RPMI7951 (cell line): ENCODE results near the gene ADAMTS7. TPM values are rescaled to one million over a fixed set of nuclear protein-coding genes. Genes with fewer than 3 reads are reported as not detected.
"Not testable (repeated sequence)": the region's sequence is repeated elsewhere in the genome, so short reads cannot be mapped to it uniquely, and the experiment has no call there.

ENCODE experiments used
- DNase-seq: peaks from one replicate; pipeline ENCODE4 v3.0.0-alpha.2; 2012; ENCODE audit warnings: low read depth
- total RNA-seq: library from RNA; depleted of rRNA; stranded (reverse); fragments of >200 nt; shearing (Covaris generic); gene quantifications from 2 replicates; pipeline ENCODE4 v1.2.3, GENCODE V29; 2014

The ADAMTS7 gene
- total RNA-seq, 1 experiment from 2014 or later, result 6.8 TPM

GRCh38 chr15:78765154-78765860, 46.0 kb downstream of the ADAMTS7 start:
- DNase-seq, result not testable (repeated sequence)

GRCh38 chr15:78764340-78765153, 46.7 kb downstream of the ADAMTS7 start:
- not testable (repeated sequence) for DNase-seq

- no peak for DNase-seq
Measured at GRCh38 chr15:78763796-78764241, 47.4 kb downstream of the ADAMTS7 start.

- DNase-seq, result no peak
Measured at GRCh38 chr15:78762985-78763795, 48.1 kb downstream of the ADAMTS7 start.

- DNase-seq, result not testable (repeated sequence)
Measured at GRCh38 chr15:78762386-78762961, 48.8 kb downstream of the ADAMTS7 start.

GRCh38 chr15:78761891-78762385, 49.3 kb downstream of the ADAMTS7 start:
- DNase-seq, result no peak

GRCh38 chr15:78761475-78761874, 49.8 kb downstream of the ADAMTS7 start:
- peak; percentile 24 for DNase-seq

- no peak for DNase-seq
Measured at GRCh38 chr15:78761020-78761419, 50.2 kb downstream of the ADAMTS7 start.

- DNase-seq, result peak; percentile 91
Measured at GRCh38 chr15:78760091-78760882, 51.0 kb downstream of the ADAMTS7 start.

- not testable (repeated sequence) for DNase-seq
Measured at GRCh38 chr15:78759361-78759998, 51.8 kb downstream of the ADAMTS7 start.

- DNase-seq, result not testable (repeated sequence)
Measured at GRCh38 chr15:78758486-78759200, 52.6 kb downstream of the ADAMTS7 start.

GRCh38 chr15:78758084-78758483, 53.2 kb downstream of the ADAMTS7 start:
- DNase-seq, result not testable (repeated sequence)

- DNase-seq, result no peak
Measured at GRCh38 chr15:78757636-78757905, 53.7 kb downstream of the ADAMTS7 start.

- DNase-seq, result peak; percentile 98
Measured at GRCh38 chr15:78756781-78757635, 54.3 kb downstream of the ADAMTS7 start.

GRCh38 chr15:78755900-78756591, 55.2 kb downstream of the ADAMTS7 start:
- DNase-seq, result peak; percentile 92

GRCh38 chr15:78754637-78755280, 56.5 kb downstream of the ADAMTS7 start:
- not testable (repeated sequence) for DNase-seq

- not testable (repeated sequence) for DNase-seq
Measured at GRCh38 chr15:78753751-78754535, 57.3 kb downstream of the ADAMTS7 start.
